Right cardiac atrium (tissue), 5 donors: ENCODE results near the gene LCOR. TPM values are rescaled to one million over a fixed set of nuclear protein-coding genes. Genes with fewer than 3 reads are reported as not detected.
A peak's percentile ranks its signal among the peaks of the same experiment; 100 is the strongest.
"Not testable (repeated sequence)": the region's sequence is repeated elsewhere in the genome, so short reads cannot be mapped to it uniquely, and the experiment has no call there.

Source experiments
- ATAC-seq, 2 donors: fragments of 200-7000 bp; cut with Tn5 transposase; one replicate each; pipeline versions ENCODE4 v1.8.0 to v1.9.1; 2020; ENCODE audit warnings: moderate library complexity in 2 of 2, mild to moderate bottlenecking in 1 of 2
- DNase-seq, 3 donors: peaks; one replicate each; pipeline ENCODE4 v3.0.0-alpha.2; 2020
- H3K27ac ChIP-seq: one replicate; pipeline ENCODE4 v1.5.1; 2013; ENCODE audit warnings: mild to moderate bottlenecking, low read length, control low read depth, moderate library complexity
- H3K27me3 ChIP-seq: one replicate; pipeline ENCODE4 v1.6.1; 2013; ENCODE audit not compliant: control insufficient read depth, insufficient read depth
- H3K4me1 ChIP-seq: one replicate; pipeline ENCODE4 v1.6.1; 2013; ENCODE audit warnings: low read length; ENCODE audit not compliant: control insufficient read depth, insufficient read depth
- H3K4me3 ChIP-seq: one replicate; pipeline ENCODE4 v1.5.1; 2013; ENCODE audit warnings: low read length, control low read depth
- H3K9me3 ChIP-seq: one replicate; pipeline ENCODE4 v1.6.1; 2013; ENCODE audit warnings: low read length; ENCODE audit not compliant: control insufficient read depth
- WGBS: extraction: QIAGEN DNeasy Blood & Tissue Kit; methylation state at CpG from one replicate; pipeline ENCODE4 v1.1.7; 2013; 5-methylcytosine and 5-hydroxymethylcytosine counted together
- intact Hi-C, 4 donors: fragments of 100-400 bp; cut with DNase I; formaldehyde crosslinking; loops; one replicate each; pipeline versions ENCODE4 v1.11.0 to v1.14.0; 2022 to 2023
- long read RNA-seq, 4 donors: library from polyadenylated mRNA; unstranded; transcript quantifications; one replicate each; pipeline ENCODE4 v2.0.0, GENCODE V29; 2020 to 2021
- polyA plus RNA-seq: library from polyadenylated mRNA; stranded (reverse); fragments of 200-250 nt; gene quantifications from one replicate; pipeline ENCODE4 v1.2.3, GENCODE V29; 2013
- total RNA-seq, 4 donors: library from RNA; stranded (reverse); fragmentation: NEBNext Ultra II Directional; extraction: Animal tissue kit (Norgen Biotek cat#: 25700); gene quantifications; one replicate each; pipeline ENCODE4 v1.2.1, GENCODE V29; 2021
- donor health status: healthy with polysubstance abuse.
- donor health status: DM: no; HTN: yes; CAD: no.
- donor health status: DM: no; HTN: no; CAD: no.
- donor health status: DM: no; HTN: yes; CAD: no; lungs with severe emphysema.
- donor health status: DM: yes; HTN: yes; CAD: no.

LCOR gene
- total RNA-seq (10 to 100 TPM; 16.5 to 21.9 (median 19.1) TPM), polyA plus RNA-seq (3.2 TPM)
- long read RNA-seq, donor 1, full-length matches to known transcripts = 8 of 21 reads
- long read RNA-seq, donor 1, partial matches to known transcripts = 2 of 21 reads
- long read RNA-seq, donor 1, other reads (novel, unspliced or antisense) = 11 of 21 reads
- long read RNA-seq, donor 2, partial matches to known transcripts = 2 of 2 reads
- long read RNA-seq, donor 2, other reads (novel, unspliced or antisense) = 0 of 2 reads
- long read RNA-seq, donor 3, full-length matches to known transcripts = 3 of 47 reads
- long read RNA-seq, donor 3, partial matches to known transcripts = 12 of 47 reads
- long read RNA-seq, donor 3, other reads (novel, unspliced or antisense) = 32 of 47 reads
- long read RNA-seq, donor 4, full-length matches to known transcripts = 1 of 8 reads
- long read RNA-seq, donor 4, partial matches to known transcripts = 2 of 8 reads
- long read RNA-seq, donor 4, other reads (novel, unspliced or antisense) = 5 of 8 reads

GRCh38 chr10:96831867-96832720 lies at the start of gene LCOR:
Gene LCOR (plus strand): TSS chr10:96832298. CDS start chr10:96949058, 116,760 bp downstream.
- peak within 1 kb of the TSS; percentile 100 for H3K27ac ChIP-seq
- no peaks in the 10 kb centered on the region for H3K27me3 ChIP-seq
- under 1% methylated on average over 110 of the region's 112 CpGs for WGBS
- intact Hi-C loops = no loop called here
- DNase-seq = peak; percentile 89 to 96 (median 95)
- H3K4me1 ChIP-seq = peaks cover 2% of the 10 kb centered on the region
- no peaks in the 10 kb centered on the region for H3K9me3 ChIP-seq
- H3K4me3 ChIP-seq = peak within 1 kb of the TSS; percentile 96
- ATAC-seq = peak; percentile 93 to 94

GRCh38 chr10:96784253-96784652 lies 47.8 kb upstream of the LCOR start:
- no peak overlapping the region for H3K27ac ChIP-seq
- no peaks in the 10 kb centered on the region for H3K9me3 ChIP-seq
- no peaks in the 10 kb centered on the region for H3K4me1 ChIP-seq
- 93% methylated on average over 4 of the region's 4 CpGs for WGBS
- ATAC-seq = no peak
- no peak for DNase-seq
- intact Hi-C loops = no loop called here
- no peaks in the 10 kb centered on the region for H3K27me3 ChIP-seq
- no peak overlapping the region for H3K4me3 ChIP-seq

- H3K27ac ChIP-seq = no peak overlapping the region
- no peaks in the 10 kb centered on the region for H3K4me1 ChIP-seq
- no peaks in the 10 kb centered on the region for H3K27me3 ChIP-seq
- DNase-seq (peak in 1 of 3 donors; percentile 58), ATAC-seq (no peak)
- H3K4me3 ChIP-seq = no peak overlapping the region
- intact Hi-C loops = no loop called here
- no peaks in the 10 kb centered on the region for H3K9me3 ChIP-seq
- 67% methylated on average over 4 of the region's 4 CpGs for WGBS
These were observed 42.5 kb upstream of the LCOR start for GRCh38 chr10:96789571-96790108.

GRCh38 chr10:96791902-96792301 lies 40.2 kb upstream of the LCOR start:
- no peak for ATAC-seq
- H3K4me3 ChIP-seq = no peak overlapping the region
- H3K27ac ChIP-seq = no peak overlapping the region
- intact Hi-C loops = no loop called here
- H3K9me3 ChIP-seq = no peaks in the 10 kb centered on the region
- H3K4me1 ChIP-seq = no peaks in the 10 kb centered on the region
- no peaks in the 10 kb centered on the region for H3K27me3 ChIP-seq
- 96% methylated on average over 1 of the region's 1 CpG for WGBS
- DNase-seq = no peak

GRCh38 chr10:96794836-96795733 lies 37.0 kb upstream of the LCOR start:
- no peak overlapping the region for H3K4me3 ChIP-seq
- ATAC-seq (peak in 1 of 2 donors; percentile 72), DNase-seq (peak in 1 of 3 donors; percentile 60)
- intact Hi-C loops = no loop called here
- H3K27me3 ChIP-seq = no peaks in the 10 kb centered on the region
- no peaks in the 10 kb centered on the region for H3K4me1 ChIP-seq
- 65% methylated on average over 8 of the region's 8 CpGs for WGBS
- H3K9me3 ChIP-seq = no peaks in the 10 kb centered on the region
- H3K27ac ChIP-seq = no peak overlapping the region

- intact Hi-C loops = no loop called here
- WGBS = 86% methylated on average over 4 of the region's 4 CpGs
- Histone ChIP-seq H3K27ac (no peak overlapping the region), H3K9me3 (no peaks in the 10 kb centered on the region), H3K4me3 (no peak overlapping the region), H3K4me1 (no peaks in the 10 kb centered on the region), H3K27me3 (no peaks in the 10 kb centered on the region)
- DNase-seq (no peak), ATAC-seq (no peak)
These were observed 34.6 kb upstream of the LCOR start for GRCh38 chr10:96797485-96797884.

- WGBS = 52% methylated on average over 2 of the region's 2 CpGs
- ATAC-seq (no peak), DNase-seq (no peak)
- Histone ChIP-seq H3K4me3 (no peak overlapping the region), H3K27me3 (no peaks in the 10 kb centered on the region), H3K4me1 (no peaks in the 10 kb centered on the region), H3K9me3 (no peaks in the 10 kb centered on the region), H3K27ac (no peak overlapping the region)
- intact Hi-C loops = no loop called here
These were observed 28.8 kb upstream of the LCOR start for GRCh38 chr10:96803288-96803664.

GRCh38 chr10:96814264-96814663 lies 17.8 kb upstream of the LCOR start:
- intact Hi-C loops = no loop called here
- ATAC-seq (no peak), DNase-seq (no peak)
- H3K27me3 ChIP-seq = no peaks in the 10 kb centered on the region
- WGBS = 64% methylated on average over 1 of the region's 1 CpG
- no peak overlapping the region for H3K4me3 ChIP-seq
- H3K27ac ChIP-seq = no peak overlapping the region
- H3K9me3 ChIP-seq = no peaks in the 10 kb centered on the region
- H3K4me1 ChIP-seq = no peaks in the 10 kb centered on the region

GRCh38 chr10:96818971-96819370 lies 13.1 kb upstream of the LCOR start:
- H3K4me3 ChIP-seq, ATAC-seq, H3K9me3 ChIP-seq, H3K27ac ChIP-seq, intact Hi-C loops, H3K27me3 ChIP-seq, H3K4me1 ChIP-seq, DNase-seq: not testable (repeated sequence)
- 70% methylated on average over 12 of the region's 12 CpGs for WGBS

- Histone ChIP-seq H3K9me3 (no peaks in the 10 kb centered on the region), H3K4me1 (no peaks in the 10 kb centered on the region), H3K27me3 (no peaks in the 10 kb centered on the region), H3K27ac (no peak overlapping the region), H3K4me3 (no peak overlapping the region)
- intact Hi-C loops = loop anchor here in 2 of 4 donors (10.0 kb wide), 2 partner anchors 56 to 426 kb away; no protein-coding TSS in a partner anchor
- no peak for ATAC-seq
- no peak for DNase-seq
- 75% methylated on average over 5 of the region's 5 CpGs for WGBS
These were observed 11.3 kb upstream of the LCOR start for GRCh38 chr10:96820765-96821164.
